ENCODE measurements around the gene CMIP.

GRCh38 chr16:81472391-81472790 is 27.8 kb downstream of the CMIP start:
- no peak for TF ChIP-seq CTCF (IDR thresholded peaks at IDR 0.05)
- TF ChIP-seq POLR2A (IDR thresholded peaks at IDR 0.05): no peak

Data from prostate gland (tissue), 2 donors.